Fibroblast of the aortic adventitia (primary cell): ENCODE results near the gene FMO4. TPM values are rescaled to one million over a fixed set of nuclear protein-coding genes. Genes with fewer than 3 reads are reported as not detected.

ENCODE experiments used
- DNase-seq: peaks from one replicate; pipeline ENCODE4 v3.0.0-alpha.2; 2010; ENCODE audit warnings: low read depth
- H3K4me3 ChIP-seq: 2 replicates; pipeline ENCODE4 v1.5.1; 2011; ENCODE audit warnings: low read depth, mild to moderate bottlenecking, control low read depth, low read length, moderate library complexity
- total RNA-seq: library from RNA; depleted of rRNA; stranded (reverse); fragments of >200 nt; gene quantifications from 2 replicates; pipeline ENCODE4 v1.2.3, GENCODE V29; 2012; ENCODE audit warnings: low replicate concordance
- TF ChIP-seq, protein P1 (sequence below): IDR thresholded peaks from 2 replicates; pipeline ENCODE4 v1.5.1; 2011; ENCODE audit warnings: mild to moderate bottlenecking, low read length, control low read depth, inconsistent platforms; ENCODE audit not compliant: insufficient read depth

The FMO4 gene
- total RNA-seq, 1 donor, result 4.8 TPM

DNA sequence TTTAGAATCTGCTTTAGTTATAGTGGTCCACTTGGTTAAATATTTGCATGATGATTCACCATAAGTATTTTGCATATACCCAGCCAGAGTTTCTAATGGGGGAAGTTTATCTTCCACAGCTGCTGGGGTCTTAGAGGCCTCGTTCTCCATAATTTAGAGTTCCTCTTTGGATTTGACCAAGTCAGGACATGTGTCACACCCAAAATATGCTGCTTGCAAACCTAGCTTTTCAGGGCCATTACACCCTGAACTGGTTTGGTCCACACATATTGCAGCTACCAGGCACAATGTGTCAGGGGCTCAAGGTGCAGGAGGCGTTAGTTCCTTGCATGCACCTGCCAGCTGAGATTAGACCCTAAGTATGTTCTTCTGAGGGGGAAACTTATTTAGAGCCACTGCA, 17.1 kb upstream of the FMO4 start:
- TF ChIP-seq, protein P1, sequence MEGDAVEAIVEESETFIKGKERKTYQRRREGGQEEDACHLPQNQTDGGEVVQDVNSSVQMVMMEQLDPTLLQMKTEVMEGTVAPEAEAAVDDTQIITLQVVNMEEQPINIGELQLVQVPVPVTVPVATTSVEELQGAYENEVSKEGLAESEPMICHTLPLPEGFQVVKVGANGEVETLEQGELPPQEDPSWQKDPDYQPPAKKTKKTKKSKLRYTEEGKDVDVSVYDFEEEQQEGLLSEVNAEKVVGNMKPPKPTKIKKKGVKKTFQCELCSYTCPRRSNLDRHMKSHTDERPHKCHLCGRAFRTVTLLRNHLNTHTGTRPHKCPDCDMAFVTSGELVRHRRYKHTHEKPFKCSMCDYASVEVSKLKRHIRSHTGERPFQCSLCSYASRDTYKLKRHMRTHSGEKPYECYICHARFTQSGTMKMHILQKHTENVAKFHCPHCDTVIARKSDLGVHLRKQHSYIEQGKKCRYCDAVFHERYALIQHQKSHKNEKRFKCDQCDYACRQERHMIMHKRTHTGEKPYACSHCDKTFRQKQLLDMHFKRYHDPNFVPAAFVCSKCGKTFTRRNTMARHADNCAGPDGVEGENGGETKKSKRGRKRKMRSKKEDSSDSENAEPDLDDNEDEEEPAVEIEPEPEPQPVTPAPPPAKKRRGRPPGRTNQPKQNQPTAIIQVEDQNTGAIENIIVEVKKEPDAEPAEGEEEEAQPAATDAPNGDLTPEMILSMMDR, result no peak

DNA sequence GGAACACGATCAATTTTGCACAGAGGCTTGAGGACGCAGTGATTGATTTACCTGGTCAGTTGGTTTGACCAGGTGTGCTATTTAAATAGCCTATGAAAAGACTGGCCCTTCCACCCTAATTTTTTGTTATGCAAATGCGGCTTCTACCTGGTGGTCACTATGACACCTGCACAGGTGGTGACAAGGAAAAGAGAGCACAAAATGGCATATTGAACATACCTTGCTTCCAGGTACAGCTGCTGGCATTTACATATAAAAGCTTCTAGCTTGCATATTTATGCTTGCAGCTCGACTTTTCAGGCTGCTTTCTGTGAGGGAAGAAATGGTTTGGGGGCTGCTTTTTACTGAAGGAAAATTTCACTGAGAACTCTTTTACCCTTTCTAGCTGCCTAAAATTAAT, 15.3 kb upstream of the FMO4 start:
- TF ChIP-seq, protein P1, result no peak
- no peak overlapping the region for H3K4me3 ChIP-seq
- no peak for DNase-seq

More for the DNA sequence above, 17.1 kb upstream of the FMO4 start:
- no peak overlapping the region for H3K4me3 ChIP-seq
- no peak for DNase-seq

DNA sequence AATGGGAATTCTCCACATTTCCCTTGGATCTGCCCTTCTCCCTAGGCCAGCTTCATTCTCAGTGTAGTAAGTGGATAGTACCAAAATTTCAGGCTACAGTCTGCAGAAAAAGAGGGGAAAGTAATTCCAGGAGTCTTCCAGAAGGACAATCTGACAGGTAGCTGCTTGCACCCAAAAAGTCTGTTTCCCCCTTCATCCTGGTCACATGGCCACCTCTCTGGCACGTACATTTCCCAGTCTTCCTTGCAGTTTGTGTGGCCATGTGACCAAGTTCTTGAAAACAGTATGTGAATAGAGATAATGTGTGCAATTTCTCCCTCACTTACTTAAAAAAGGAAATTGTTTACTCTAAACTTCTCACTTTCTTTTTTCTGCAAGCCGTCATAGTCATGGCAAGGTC, 14.6 kb upstream of the FMO4 start:
- H3K4me3 ChIP-seq, result no peak overlapping the region
- TF ChIP-seq, protein P1, result no peak
- DNase-seq, result no peak

DNA sequence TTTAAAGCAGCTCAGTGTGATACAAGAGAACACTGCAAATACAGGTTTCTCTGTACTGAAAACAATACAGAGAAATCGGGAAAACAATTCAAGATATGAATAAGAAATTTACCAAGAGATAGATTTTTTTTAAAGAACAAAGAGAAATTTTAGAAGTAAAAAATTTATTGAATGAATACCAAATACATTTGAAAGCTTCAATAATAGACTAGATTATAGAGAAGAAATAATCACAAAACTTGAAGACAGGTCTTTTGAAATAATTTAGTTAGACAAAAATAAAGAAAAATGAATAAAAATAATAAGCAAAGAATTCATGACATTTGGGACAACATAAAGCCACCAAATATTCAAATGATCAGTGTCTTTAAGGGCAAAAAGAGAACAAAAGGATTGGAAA, 13.6 kb upstream of the FMO4 start:
- TF ChIP-seq, protein P1, result no peak
- no peak for DNase-seq
- H3K4me3 ChIP-seq, result no peak overlapping the region

DNA sequence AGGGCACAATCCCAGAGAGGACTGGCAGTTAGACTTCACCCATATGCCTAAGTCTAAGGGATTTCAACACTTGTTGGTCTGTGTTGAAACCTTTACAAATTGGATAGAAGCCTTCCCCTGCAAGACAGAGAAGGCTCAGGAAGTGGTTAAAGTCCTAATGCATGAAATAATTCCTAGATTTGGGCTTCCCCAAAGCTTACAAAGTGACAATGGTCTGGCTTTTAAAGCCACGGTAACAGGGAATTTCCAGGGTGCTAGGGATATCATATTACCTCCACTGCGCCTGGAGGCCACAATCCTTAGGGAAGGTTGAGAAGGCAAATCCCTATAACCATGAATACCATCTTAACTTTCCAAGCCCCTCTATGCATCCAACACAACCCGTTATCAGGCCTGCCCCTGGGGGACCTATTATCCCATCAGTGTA, 3.3 kb upstream of the FMO4 start:
- no peak for DNase-seq
- no peak overlapping the region for H3K4me3 ChIP-seq
- TF ChIP-seq, protein P1, result no peak

DNA sequence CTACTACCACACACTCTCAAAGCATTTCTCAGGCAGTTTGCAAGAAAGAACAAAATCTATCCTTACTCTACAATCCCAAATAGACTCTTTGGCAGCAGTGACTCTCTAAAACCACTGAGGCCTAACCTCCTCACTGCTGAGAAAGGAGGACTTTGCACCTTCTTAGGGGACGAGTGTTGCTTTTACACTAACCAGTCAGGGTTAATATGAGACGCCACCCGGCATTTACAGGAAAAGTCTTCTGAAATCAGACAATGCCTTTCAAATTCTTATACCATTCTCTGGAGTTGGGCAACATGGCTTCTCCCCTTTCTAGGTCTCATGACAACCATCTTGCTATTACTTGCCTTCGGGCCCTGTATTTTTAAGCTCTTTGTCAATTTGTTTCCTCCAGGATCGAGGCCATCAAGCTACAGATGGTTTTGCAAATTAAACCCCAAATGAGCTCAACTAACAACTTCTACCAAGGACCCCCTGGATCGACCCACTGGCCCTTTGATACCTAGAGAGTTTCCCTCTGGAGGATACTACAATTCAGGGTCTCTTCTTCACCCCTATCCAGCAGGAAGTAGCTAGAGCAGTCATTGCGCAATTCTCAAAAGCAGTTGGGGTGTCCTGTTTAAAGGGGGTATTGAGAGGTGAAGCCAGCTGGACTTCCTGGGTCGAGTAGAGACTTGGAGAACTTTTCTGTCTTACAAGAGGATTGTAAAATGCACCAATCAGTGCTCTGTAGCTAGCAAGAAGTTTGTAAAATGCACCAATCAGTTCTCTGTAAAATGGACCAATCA, 2.0 kb upstream of the FMO4 start:
- DNase-seq, result no peak
- TF ChIP-seq, protein P1, result no peak

More for the DNA sequence above, 2.0 kb upstream of the FMO4 start:
- no peak overlapping the region for H3K4me3 ChIP-seq
